GM21526 (cell line): ENCODE results near the gene KCNJ12.
"Not testable (repeated sequence)": the region's sequence is repeated elsewhere in the genome, so short reads cannot be mapped to it uniquely, and the experiment has no call there.

Experiments
- ATAC-seq: cut with Tn5 transposase; IDR thresholded peaks from one replicate; pipeline ENCODE4 v1.9.1; 2021; ENCODE audit warnings: moderate library complexity; ENCODE audit not compliant: unreplicated experiment, low FRiP score

KCNJ12 gene

DNA sequence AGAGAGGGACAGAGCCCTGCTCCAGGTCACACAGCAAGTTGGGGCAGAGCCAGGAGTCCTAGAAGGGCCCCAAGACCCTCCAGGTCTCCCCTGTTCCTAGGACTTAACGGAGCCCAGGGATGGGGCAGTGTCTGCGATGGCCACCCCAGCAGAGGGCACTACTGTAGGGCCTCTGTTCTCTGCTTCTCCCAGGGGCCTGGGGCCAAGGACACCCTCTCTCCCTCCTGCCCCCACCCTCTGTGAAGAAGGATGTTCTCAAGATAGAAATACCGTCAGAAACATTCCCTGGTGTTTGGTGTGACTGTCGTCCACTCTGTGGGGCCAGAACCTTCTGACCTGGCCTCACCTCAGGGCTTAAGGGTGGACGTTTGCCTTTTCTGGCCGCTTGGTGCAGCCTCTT is 28.4 kb downstream of the KCNJ12 start:
- ATAC-seq: not testable (repeated sequence)

DNA sequence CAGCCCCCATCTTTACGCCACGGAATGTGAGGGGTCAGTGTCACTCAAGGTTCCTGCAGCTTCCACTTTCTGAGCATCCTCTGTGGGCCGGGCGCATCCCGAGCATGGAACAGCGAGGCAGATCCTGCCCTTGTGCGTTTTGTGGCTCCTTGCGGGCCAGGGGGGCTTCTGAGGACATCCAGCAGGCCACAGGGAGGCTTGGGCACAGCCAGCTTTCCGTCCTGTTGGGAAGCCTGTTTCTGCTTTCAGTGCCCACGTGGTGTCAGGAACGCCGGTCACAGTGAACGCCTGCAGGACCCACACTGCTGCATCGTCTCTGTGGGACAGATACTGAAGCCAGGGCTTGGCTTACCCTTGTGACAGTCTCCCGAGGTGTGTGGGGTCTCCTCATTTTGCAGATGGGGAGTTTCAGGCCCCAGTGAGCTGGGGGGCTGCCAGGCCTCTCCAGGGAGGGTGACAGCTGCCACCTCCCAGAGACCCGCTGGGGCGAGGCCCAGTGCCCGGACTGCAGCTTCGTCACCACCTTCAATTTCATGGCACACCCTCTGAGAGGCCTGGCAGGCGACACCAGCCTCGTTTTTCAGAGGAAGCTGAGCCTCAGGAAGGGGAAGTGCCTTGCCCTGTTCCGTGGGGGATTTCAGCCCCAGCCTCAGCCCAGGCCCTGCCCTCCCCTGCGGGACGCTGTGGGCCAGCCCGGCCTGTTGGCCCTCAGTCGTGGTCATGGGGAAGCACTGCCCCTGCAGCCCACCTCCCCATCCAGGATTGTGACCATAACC is 29.0 kb downstream of the KCNJ12 start:
- ATAC-seq: not testable (repeated sequence)

DNA sequence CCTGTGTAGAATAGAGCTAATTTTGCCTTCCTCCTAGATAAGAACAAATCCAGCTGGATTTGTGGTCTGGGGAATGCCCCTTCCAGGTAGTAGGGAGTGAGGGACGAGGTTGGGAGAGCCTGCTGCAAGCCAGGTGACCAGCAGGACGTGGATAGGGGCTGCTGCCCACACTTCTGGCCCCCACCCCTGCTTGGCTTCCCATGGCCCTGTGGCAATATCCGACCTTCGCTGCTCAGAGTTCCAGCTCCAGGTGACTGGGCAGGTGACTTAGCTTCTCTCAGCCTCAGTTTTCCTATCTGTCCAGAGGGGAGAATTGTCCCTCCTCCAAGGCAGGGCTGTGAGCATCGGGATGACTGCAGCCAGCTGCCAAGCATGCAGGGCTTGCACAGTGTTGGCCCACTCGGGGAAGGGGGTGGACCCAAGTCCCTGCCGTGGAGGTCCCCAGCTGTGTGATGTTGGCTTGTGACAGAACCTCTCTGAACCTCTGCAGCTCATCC is 29.8 kb downstream of the KCNJ12 start:
- not testable (repeated sequence) for ATAC-seq

DNA sequence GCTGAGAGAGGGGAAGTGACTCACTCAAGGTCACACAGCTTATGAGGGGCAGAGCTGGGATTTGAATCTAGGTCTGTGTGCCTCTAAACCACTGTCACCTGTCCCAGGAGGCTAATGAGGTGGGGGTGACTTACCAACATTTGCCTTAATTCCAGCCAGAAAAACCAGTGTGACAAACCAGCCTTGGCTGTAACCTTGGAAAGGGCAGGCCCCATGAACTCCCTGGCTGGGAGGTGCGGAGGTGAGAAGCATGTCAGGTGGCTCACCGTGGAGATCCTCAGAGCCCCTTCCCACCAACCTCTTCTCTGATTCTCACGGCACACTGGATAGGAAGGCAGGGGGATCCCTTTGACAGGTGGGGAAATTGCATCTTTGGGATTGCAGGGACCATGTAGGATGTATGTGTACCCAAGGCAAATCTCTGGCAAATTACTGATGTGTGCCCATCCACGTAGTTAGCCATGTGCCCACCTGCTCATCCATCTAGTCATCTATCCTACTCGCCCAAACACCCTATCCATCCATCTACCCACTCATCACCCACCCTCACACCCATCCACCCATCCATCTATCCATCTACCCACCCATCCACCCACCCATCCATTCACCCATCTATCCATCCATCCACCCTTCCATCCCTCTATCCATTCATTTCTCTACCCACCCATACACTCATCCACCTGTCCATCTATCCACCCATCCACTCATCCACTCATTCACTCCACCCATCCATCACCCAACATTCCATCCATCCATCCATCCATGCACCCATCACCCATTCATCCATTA is 30.7 kb downstream of the KCNJ12 start:
- ATAC-seq: not testable (repeated sequence)

DNA sequence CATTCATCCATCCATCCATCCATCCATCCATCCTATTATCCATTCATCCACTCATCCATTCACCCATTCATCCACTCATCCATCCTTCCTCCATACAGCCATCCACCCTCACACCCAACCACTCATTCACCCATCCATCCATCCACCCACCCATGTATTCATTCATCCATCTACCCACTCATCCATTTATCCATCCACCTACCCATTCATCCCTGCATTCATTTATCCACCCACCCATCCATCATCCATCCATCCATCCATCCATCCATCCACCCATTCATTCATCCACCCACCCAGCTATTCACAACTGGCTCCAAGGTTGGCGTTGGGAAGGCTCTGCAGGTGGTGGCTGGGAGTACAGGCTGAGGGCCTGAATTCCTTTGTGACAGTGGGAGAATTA is 31.6 kb downstream of the KCNJ12 start:
- ATAC-seq: not testable (repeated sequence)

DNA sequence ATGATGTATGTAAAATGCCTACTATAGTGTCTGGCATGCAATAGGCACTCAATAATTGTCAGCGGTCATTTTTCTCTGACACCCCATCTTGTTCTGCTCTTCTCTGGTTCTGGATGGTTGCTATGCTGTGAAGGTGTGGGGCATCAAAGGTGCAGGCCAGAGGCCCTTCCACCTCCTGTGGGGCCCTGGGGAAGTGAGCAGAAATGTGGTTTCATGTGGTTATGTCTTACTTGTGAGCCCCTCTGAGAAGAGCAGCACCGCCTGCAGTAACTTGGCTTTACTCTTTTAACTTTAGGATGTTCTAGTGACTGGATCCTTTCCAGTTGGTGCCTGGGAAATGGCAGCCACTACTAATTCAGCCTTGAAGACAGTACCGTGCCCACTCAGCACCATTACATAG is 32.1 kb downstream of the KCNJ12 start:
- ATAC-seq: not testable (repeated sequence)

DNA sequence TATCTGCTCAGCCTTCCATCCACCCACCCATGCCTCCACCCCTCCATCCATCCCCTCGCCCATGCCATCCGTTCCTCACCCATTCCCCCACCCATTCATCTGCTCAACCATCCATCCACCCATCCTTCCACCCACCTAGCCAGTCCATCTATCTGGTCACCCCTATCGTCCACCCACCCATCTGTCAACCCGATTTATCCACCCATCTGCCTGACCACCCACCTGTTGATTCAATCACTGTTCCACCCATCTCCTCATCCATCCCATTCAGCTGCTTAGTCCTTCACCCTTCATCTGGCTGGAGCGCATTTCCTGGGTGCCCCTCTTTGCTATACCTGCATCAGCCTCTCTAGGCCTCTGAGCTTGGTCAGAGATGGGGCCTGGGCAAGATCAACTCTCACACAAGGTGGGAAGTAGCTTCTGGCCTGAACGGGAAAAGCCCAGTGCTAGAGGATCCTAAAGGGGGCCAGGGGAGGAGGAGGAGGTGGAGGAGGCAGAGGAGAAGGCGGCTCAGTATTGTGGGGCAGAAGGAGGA is 32.7 kb downstream of the KCNJ12 start:
- ATAC-seq: not testable (repeated sequence)

DNA sequence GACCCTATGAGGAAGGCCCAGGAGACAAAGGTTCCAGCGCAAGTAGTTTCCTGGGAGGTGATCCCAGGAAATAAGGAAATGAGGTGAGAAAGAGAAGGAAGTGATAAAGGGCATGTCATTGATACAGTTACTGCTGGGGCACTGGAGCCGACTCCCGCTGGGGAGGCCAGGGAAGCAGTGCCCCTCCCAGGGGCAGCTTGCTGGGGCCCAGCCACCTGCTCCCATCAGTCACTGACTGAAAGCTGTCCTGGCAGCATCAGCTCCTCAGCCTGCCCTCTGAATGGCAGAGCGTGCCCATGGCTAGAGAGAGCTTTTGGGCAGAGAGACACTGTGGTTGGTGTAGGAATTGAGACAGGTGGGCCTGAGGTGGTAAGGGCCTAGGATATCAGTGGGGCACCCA is 33.2 kb downstream of the KCNJ12 start:
- ATAC-seq: not testable (repeated sequence)

DNA sequence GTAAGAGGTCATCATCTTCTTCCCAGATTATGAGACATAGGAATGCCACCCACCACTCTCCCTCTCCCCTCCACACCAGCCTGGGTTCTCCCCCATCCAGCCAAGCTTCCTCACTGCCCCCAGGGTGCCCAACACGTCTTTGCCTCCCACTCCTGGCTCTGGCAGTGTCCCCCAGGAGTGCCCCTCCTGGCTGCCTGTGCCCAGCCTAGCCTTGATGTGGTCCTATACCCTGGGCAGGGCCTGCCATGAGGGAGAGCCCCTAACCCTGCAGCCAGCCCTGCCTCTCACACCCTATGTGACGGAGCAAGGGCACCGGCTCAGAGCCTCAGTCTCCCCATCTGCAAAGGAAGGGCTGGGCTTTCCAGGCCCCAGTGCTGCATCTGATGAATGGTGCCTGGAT is 33.8 kb downstream of the KCNJ12 start:
- ATAC-seq: not testable (repeated sequence)

DNA sequence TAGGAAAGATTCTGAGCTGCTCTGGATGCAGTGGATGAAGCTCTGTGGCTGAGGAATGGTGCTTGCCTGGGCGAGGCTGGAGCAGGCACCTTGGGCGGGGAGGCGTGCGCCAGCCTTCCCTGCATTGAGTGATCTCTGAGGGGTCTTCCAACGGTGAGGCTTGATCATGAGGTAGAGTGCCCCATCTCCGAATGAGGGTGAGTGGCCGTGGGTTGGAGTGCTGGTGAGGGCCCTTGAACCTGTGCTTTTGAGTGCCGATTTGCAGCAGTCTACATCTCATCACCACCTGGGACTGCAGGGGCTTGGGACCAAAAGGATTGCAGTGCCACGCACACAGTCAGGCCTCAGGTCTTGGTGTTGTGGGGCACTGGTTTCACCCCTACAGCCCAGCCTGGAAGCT is 34.2 kb downstream of the KCNJ12 start:
- ATAC-seq: not testable (repeated sequence)

DNA sequence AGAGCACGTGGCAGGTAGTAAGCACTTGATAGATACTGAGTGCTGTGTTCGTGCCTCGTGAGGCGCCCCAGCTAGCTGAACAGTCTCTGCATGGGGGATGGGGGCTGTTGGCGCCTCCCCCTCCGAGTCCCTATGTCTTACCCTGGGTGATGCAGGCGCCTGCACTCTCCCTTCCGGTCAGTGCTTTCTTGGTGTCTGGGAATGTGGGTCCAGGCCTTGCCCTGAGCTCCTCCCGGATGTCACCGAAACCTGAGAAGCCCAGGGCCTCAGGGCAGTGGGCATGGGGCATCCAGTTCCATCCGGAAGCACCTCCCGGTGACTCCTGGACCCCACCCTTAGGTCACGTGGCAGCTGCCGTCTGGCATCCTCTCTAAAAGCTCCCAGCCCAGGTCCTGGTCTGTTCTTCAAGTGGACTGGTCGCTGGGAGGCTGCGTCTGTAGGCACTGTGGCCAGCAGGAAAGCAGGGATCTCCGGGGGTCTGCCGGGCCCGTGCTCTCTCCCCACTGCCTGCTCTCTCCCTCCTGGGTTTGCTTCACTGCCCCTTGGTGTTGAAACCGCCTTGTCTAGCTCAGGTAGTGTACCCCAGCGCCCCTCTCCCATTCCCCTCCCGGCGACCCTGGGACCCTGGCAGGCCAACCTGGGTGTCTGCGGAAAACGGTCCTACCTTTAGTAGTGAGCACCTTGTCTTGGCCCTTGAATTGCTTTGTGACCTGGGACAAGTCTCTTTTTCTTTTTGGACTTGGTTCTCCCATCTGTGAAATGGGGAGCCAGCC is 34.9 kb downstream of the KCNJ12 start:
- not testable (repeated sequence) for ATAC-seq

DNA sequence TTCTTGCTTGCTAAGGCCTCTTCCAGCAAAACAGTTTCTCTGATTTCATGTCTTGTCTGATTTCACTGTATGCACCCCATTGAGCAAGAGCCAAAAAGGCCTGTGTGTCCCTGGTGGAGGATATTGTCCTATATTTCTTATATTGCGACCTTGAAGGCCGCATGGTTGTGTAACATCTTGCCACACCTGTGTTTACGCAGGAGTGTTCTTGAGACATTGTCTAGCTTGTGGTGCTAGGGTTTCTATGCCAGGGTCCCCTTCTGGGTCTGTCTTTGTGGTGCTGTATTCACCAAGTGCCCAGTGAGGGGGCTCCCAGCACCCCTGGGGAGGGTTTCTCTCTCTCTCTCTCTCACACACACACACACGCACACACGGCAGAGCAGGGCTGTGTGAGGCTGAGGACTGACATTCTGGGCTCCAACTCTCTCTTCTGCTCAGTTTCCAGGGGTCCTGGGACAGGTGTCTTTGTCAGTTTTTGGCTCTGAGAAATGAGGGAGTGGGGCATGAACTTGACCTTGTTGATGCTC is 35.6 kb downstream of the KCNJ12 start:
- not testable (repeated sequence) for ATAC-seq

DNA sequence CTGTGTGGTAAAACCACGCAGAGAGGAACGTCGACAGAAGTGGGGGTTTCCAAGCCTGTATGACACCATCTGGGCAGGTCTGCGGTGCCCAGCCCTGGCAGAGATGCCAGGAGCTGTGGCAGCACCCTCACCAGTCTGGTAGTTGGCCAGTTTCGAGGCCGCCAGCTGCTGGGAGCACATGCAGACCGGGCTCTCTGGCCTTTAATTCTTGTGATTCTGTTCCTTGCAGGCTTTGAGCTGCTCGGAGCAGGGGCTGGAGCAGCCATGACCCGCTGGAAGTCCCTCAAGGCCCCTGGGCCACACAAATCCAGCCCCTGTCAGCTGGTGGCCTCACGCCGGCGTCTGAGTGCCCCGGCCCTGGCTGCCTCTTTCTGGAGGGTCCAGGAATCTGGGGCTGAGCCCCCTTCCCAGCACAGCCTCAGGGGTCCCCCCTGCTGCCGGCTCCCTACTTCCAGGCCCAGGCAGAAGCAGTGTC is 36.1 kb downstream of the KCNJ12 start:
- ATAC-seq: not testable (repeated sequence)

DNA sequence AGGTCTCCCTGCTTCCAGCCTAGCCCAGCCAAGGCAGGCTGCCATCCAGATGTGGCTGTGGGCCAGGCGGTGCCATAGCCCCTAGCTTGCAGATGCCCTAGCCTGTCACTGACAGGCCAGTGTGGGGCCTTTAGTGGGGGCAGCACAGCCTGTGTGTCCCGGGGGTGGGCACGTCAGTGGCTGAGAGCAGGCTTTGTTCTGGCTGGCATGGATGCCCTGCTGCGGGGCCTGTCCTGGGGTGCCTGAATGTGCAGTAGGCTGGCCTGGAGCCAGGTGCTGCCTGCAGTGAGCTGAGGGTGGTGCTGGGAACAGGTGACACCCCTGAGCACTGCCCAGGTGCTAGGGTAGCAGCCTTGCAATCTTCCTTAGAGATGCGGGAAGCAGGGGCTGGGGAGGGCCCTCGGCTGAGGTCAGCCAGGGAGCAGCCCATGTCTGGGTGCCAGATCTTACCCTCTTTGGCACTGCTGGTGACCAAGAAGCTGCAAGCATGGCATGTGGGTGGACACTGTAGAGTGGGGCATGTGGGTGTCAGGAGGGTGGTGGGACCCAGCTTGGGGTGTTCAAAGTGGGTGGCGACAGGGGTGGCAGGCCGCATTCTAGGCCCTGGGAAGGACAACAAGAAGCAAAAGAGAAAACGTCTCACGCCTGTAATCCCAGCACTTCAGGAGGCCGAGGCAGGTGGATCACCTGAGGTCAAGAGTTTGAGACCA is 37.6 kb downstream of the KCNJ12 start:
- ATAC-seq: not testable (repeated sequence)

DNA sequence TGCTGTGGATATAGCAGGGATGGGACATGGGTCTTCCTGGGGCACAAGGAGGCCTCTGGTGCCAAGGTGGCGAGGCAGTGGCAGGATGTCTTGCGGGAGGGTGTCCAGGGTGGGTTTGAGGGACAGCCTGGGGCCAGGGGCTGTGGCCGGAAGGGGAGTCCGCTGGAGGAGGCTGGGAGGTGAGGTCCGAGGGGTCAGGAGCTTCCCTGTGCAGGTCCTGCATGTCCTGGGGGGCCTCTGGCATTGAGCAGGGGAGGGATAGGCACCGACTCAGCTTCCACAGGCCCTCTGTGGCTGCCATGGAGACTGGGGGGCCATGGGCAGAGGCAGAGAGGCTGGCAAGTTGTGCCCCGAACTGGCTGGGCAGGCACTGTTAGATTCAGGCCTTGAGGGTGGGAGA is 38.5 kb downstream of the KCNJ12 start:
- ATAC-seq: not testable (repeated sequence)

DNA sequence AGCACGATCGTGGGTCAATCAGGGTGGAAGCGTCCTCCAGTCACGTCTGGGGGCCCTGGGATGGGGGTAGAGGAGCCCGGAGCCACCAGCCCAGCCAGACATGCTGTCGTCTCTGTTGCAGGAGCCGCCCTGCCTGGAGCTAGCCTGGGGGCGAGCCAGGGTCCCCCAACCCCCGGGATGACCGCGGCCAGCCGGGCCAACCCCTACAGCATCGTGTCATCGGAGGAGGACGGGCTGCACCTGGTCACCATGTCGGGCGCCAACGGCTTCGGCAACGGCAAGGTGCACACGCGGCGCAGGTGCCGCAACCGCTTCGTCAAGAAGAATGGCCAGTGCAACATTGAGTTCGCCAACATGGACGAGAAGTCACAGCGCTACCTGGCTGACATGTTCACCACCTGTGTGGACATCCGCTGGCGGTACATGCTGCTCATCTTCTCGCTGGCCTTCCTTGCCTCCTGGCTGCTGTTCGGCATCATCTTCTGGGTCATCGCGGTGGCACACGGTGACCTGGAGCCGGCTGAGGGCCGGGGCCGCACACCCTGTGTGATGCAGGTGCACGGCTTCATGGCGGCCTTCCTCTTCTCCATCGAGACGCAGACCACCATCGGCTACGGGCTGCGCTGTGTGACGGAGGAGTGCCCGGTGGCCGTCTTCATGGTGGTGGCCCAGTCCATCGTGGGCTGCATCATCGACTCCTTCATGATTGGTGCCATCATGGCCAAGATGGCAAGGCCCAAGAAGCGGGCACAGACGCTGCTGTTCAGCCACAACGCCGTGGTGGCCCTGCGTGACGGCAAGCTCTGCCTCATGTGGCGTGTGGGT is 39.2 kb downstream of the KCNJ12 start:
- ATAC-seq: not testable (repeated sequence)

DNA sequence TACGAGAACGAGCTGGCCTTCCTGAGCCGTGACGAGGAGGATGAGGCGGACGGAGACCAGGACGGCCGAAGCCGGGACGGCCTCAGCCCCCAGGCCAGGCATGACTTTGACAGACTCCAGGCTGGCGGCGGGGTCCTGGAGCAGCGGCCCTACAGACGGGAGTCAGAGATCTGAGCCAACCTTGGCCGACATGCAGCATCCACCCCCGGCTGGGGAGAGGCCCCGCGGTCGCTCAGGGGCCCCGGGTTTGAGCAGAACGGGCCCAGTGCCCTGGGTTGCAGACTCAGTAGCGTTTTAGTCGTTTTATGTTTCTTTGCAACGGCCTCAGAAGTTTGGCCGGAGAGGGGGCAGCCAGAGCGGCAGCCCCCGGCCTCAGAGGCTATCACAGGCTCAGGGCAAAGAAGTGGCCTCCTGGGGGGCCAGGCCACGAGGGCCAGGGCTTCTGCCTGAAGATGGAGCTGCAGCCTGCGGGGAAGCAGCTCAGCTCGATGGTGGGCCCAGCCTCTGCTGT is 40.4 kb downstream of the KCNJ12 start:
- not testable (repeated sequence) for ATAC-seq

DNA sequence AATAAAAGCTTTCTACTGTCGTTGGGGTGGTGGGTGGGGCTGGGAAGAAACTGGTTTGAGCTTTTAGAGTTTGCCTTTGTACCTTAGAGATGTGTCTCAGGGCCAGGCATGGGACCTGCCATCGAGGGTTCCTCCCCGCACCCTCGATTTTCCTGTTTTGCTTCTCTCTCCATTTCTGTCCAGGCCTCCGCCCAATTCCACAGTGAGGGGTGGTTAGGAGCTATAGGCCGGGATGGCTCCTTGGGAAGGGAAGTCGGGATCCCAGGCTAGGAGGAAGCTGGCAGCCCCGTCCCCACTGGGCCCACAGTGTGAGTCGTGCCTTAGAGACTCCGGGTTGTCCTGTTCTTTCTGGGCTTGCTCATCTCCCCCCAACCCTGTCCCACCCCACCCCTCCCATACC is 41.2 kb downstream of the KCNJ12 start:
- not testable (repeated sequence) for ATAC-seq
